NOMO-1 treated with dmso at 0.1 percent for 144 hours (cell line): ENCODE data around the gene POFUT1.
"Not testable (repeated sequence)": the region's sequence is repeated elsewhere in the genome, so short reads cannot be mapped to it uniquely, and the experiment has no call there.

Experiments used
- DNase-seq: peaks from one replicate; lab custom pipeline; 2025; ENCODE audit not compliant: unreplicated experiment; lab: John Stamatoyannopoulos, UW

The POFUT1 gene

GRCh38 chr20:32188376-32189122, 19.1 kb upstream of the POFUT1 start:
- DNase-seq, result no peak

- no peak for DNase-seq
These were observed 18.6 kb upstream of the POFUT1 start for GRCh38 chr20:32189123-32189410.

GRCh38 chr20:32189691-32190615, 17.7 kb upstream of the POFUT1 start:
- no peak for DNase-seq

- DNase-seq, result no peak
These were observed 16.9 kb upstream of the POFUT1 start for GRCh38 chr20:32190616-32191415.

GRCh38 chr20:32191422-32191821, 16.3 kb upstream of the POFUT1 start:
- DNase-seq, result no peak

- DNase-seq, result no peak
These were observed 15.8 kb upstream of the POFUT1 start for GRCh38 chr20:32191873-32192272.

- no peak for DNase-seq
These were observed 15.0 kb upstream of the POFUT1 start for GRCh38 chr20:32192698-32193097.

GRCh38 chr20:32193336-32193735, 14.3 kb upstream of the POFUT1 start:
- not testable (repeated sequence) for DNase-seq

GRCh38 chr20:32193996-32194395, 13.7 kb upstream of the POFUT1 start:
- DNase-seq, result no peak

GRCh38 chr20:32195581-32195980, 12.1 kb upstream of the POFUT1 start:
- DNase-seq, result no peak

GRCh38 chr20:32196613-32197012, 11.1 kb upstream of the POFUT1 start:
- DNase-seq, result not testable (repeated sequence)

- not testable (repeated sequence) for DNase-seq
These were observed 10.5 kb upstream of the POFUT1 start for GRCh38 chr20:32197136-32197535.

- DNase-seq, result no peak
These were observed 8.7 kb upstream of the POFUT1 start for GRCh38 chr20:32199006-32199405.

GRCh38 chr20:32201296-32201976, 6.2 kb upstream of the POFUT1 start:
- no peak for DNase-seq

GRCh38 chr20:32201977-32202363, 5.7 kb upstream of the POFUT1 start:
- no peak for DNase-seq

- no peak for DNase-seq
These were observed 4.1 kb upstream of the POFUT1 start for GRCh38 chr20:32203356-32204204.

GRCh38 chr20:32204205-32205109, 3.2 kb upstream of the POFUT1 start:
- DNase-seq, result no peak

GRCh38 chr20:32205110-32205842, 2.4 kb upstream of the POFUT1 start:
- peak; percentile 60 for DNase-seq
